ENCODE data around the gene CHST2. TPM values are rescaled to one million over a fixed set of nuclear protein-coding genes. Genes with fewer than 3 reads are reported as not detected.

CHST2 gene
- total RNA-seq, 1 donor from 2014 or later, result 51.7 TPM

GRCh38 chr3:143134471-143134870, 14.9 kb downstream of the CHST2 start:
- Mint-ChIP-seq H3K4me3 (ENCODE audit: unreplicated experiment) (no peak overlapping the region), H3K27ac (ENCODE audit: unreplicated experiment) (no peak overlapping the region), H3K9me3 (ENCODE audit: unreplicated experiment) (no peaks in the 10 kb centered on the region), H3K4me1 (ENCODE audit: low read depth, unreplicated experiment) (peaks cover 7% of the 10 kb centered on the region), H3K27me3 (ENCODE audit: unreplicated experiment) (peaks cover 6% of the 10 kb centered on the region), H3K36me3 (ENCODE audit: unreplicated experiment) (no peaks in the 10 kb centered on the region)
- no peak for TF ChIP-seq CTCF (IDR thresholded peaks at IDR 0.05; ENCODE audit: partially characterized antibody, unreplicated experiment)
- DNase-seq, result no peak

GRCh38 chr3:143135150-143135549, 15.6 kb downstream of the CHST2 start:
- Mint-ChIP-seq H3K27ac (ENCODE audit: unreplicated experiment) (no peak overlapping the region), H3K36me3 (ENCODE audit: unreplicated experiment) (no peaks in the 10 kb centered on the region), H3K27me3 (ENCODE audit: unreplicated experiment) (peaks cover 7% of the 10 kb centered on the region), H3K9me3 (ENCODE audit: unreplicated experiment) (no peaks in the 10 kb centered on the region), H3K4me3 (ENCODE audit: unreplicated experiment) (no peak overlapping the region), H3K4me1 (ENCODE audit: low read depth, unreplicated experiment) (peaks cover 9% of the 10 kb centered on the region)
- TF ChIP-seq CTCF (IDR thresholded peaks at IDR 0.05; ENCODE audit: partially characterized antibody, unreplicated experiment), result no peak
- no peak for DNase-seq

GRCh38 chr3:143137435-143138036, 18.0 kb downstream of the CHST2 start:
- Mint-ChIP-seq H3K4me1 (ENCODE audit: low read depth, unreplicated experiment) (peaks cover 9% of the 10 kb centered on the region), H3K27me3 (ENCODE audit: unreplicated experiment) (peaks cover 7% of the 10 kb centered on the region), H3K27ac (ENCODE audit: unreplicated experiment) (no peak overlapping the region), H3K9me3 (ENCODE audit: unreplicated experiment) (no peaks in the 10 kb centered on the region), H3K4me3 (ENCODE audit: unreplicated experiment) (no peak overlapping the region), H3K36me3 (ENCODE audit: unreplicated experiment) (no peaks in the 10 kb centered on the region)
- no peak for DNase-seq
- no peak for TF ChIP-seq CTCF (IDR thresholded peaks at IDR 0.05; ENCODE audit: partially characterized antibody, unreplicated experiment)

- peaks cover 9% of the 10 kb centered on the region for H3K4me1 Mint-ChIP-seq (ENCODE audit: low read depth, unreplicated experiment)
- no peak overlapping the region for H3K27ac Mint-ChIP-seq (ENCODE audit: unreplicated experiment)
- no peaks in the 10 kb centered on the region for H3K36me3 Mint-ChIP-seq (ENCODE audit: unreplicated experiment)
- TF ChIP-seq CTCF (IDR thresholded peaks at IDR 0.05; ENCODE audit: partially characterized antibody, unreplicated experiment), result no peak
- H3K27me3 Mint-ChIP-seq (ENCODE audit: unreplicated experiment), result peaks cover 7% of the 10 kb centered on the region
- DNase-seq, result no peak
- no peaks in the 10 kb centered on the region for H3K9me3 Mint-ChIP-seq (ENCODE audit: unreplicated experiment)
- H3K4me3 Mint-ChIP-seq (ENCODE audit: unreplicated experiment), result no peak overlapping the region
Measured at GRCh38 chr3:143138953-143139352, 19.4 kb downstream of the CHST2 start.

- DNase-seq, result no peak
- no peak for TF ChIP-seq CTCF (IDR thresholded peaks at IDR 0.05; ENCODE audit: partially characterized antibody, unreplicated experiment)
- Mint-ChIP-seq H3K27me3 (ENCODE audit: unreplicated experiment) (peaks cover 7% of the 10 kb centered on the region), H3K4me3 (ENCODE audit: unreplicated experiment) (no peak overlapping the region), H3K4me1 (ENCODE audit: low read depth, unreplicated experiment) (peaks cover 9% of the 10 kb centered on the region), H3K36me3 (ENCODE audit: unreplicated experiment) (no peaks in the 10 kb centered on the region), H3K9me3 (ENCODE audit: unreplicated experiment) (no peaks in the 10 kb centered on the region), H3K27ac (ENCODE audit: unreplicated experiment) (no peak overlapping the region)
Measured at GRCh38 chr3:143139762-143140161, 20.2 kb downstream of the CHST2 start.

Measured in glutamatergic neuron (in vitro differentiated cells).